Measurements from ENCODE around the gene GKN1. TPM values are rescaled to one million over a fixed set of nuclear protein-coding genes. Genes with fewer than 3 reads are reported as not detected.
"Not testable (repeated sequence)": the region's sequence is repeated elsewhere in the genome, so short reads cannot be mapped to it uniquely, and the experiment has no call there.

The GKN1 gene
- total and polyA plus RNA-seq, 2 of the 8 experiments (the other 6 are each of a cell fraction or from before 2014, with no cell fraction given): not detected

DNA sequence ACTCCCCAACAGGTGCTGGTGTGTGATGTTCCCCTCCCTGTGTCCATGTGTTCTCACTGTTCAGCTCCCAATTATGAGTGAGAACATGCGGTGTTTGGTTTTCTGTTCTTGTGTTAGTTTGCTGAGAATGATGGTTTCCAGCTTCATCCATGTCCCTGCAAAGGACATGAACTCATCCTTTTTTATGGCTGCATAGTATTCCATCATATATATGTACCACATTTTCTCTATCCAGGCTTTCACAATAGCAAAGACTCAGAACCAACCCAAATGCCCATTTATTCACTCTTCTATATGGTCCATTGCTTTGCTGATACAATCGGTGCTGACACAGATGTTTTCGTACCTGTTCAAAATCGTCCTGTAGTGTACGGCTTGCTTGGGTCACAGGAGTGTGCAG lies 19.0 kb upstream of the GKN1 start:
- CTCF ChIA-PET (ENCODE audit: partially characterized antibody): interaction anchor here (0.6 to 1.5 kb wide), 2 partner anchors 12 to 351 kb away, joined by 3 to 5 read pairs; no protein-coding TSS in a partner anchor
- FAIRE-seq: not testable (repeated sequence)
- WGBS, 2 experiments (ENCODE audit: extremely low coverage in 1 of 2, insufficient coverage in 1 of 2, insufficient read length in 1 of 2, insufficient replicate concordance in 2 of 2, low coverage in 1 of 2, low lambda C conversion rate in 2 of 2, missing lambda C conversion rate in 1 of 2): 96% methylated on average over 5 of the region's 5 CpGs; no CpG with 5 or more reads in 1 of the 2 experiments

More for the DNA sequence above, 19.0 kb upstream of the GKN1 start:
- H2BK120ac ChIP-seq (replicated peaks; ENCODE audit: low read depth, low read length); H3K23ac ChIP-seq (ENCODE audit: insufficient read length); H4K5ac ChIP-seq (ENCODE audit: insufficient read length, low read depth, low read length); H2BK20ac ChIP-seq (ENCODE audit: low read length); H3K56ac ChIP-seq (replicated peaks; ENCODE audit: insufficient read length, low read depth, low read length); H4K91ac ChIP-seq (replicated peaks; ENCODE audit: insufficient read length, low read length); H2BK12ac ChIP-seq (ENCODE audit: low read depth, low read length); POLR2A ChIA-PET (ENCODE audit: partially characterized antibody); H3K79me2 ChIP-seq (ENCODE audit: control insufficient read depth in 1 of 2, insufficient read depth in 2 of 2, low read length in 2 of 2); H3K9ac ChIP-seq (replicated peaks in 1 of 4; ENCODE audit: extremely low read depth in 1 of 4, low read depth in 3 of 4, low read length in 3 of 4); H3K27me3 ChIP-seq (replicated peaks in 1 of 4; ENCODE audit: control insufficient read depth in 3 of 4, extremely low read depth in 1 of 4, insufficient read depth in 3 of 4, low read length in 3 of 4); H3K4me1 ChIP-seq (replicated peaks in 1 of 4; ENCODE audit: control insufficient read depth in 3 of 4, insufficient read depth in 4 of 4, low read length in 3 of 4); H3K36me3 ChIP-seq (ENCODE audit: control insufficient read depth in 2 of 4, insufficient read depth in 4 of 4, low read length in 3 of 4); H2AK5ac ChIP-seq (ENCODE audit: low read depth, low read length); H2BK5ac ChIP-seq (ENCODE audit: low read depth, low read length); H3K9me3 ChIP-seq (ENCODE audit: insufficient read depth in 2 of 2, low read depth in 1 of 2, low read length in 1 of 2); H3K23me2 ChIP-seq (ENCODE audit: low read depth, low read length); H3K4me2 ChIP-seq (ENCODE audit: insufficient read depth in 1 of 2, low read depth in 2 of 2, low read length in 2 of 2); H4K8ac ChIP-seq (ENCODE audit: extremely low read depth, insufficient read depth, low read length); H4K20me1 ChIP-seq (replicated peaks in 1 of 2; ENCODE audit: control insufficient read depth in 1 of 2, insufficient read depth in 2 of 2, low read length in 2 of 2); H3K79me1 ChIP-seq (ENCODE audit: low read depth, low read length); H3K18ac ChIP-seq (ENCODE audit: extremely low read depth, low read length); H3K14ac ChIP-seq (ENCODE audit: insufficient read length); DNase-seq (ENCODE audit: low read depth in 1 of 2, low spot score in 2 of 2); H3K27ac ChIP-seq (ENCODE audit: low read depth, low read length); H2BK15ac ChIP-seq (ENCODE audit: low read length); H2AFZ ChIP-seq (ENCODE audit: low read length); H3K4me3 ChIP-seq (ENCODE audit: extremely low read depth in 1 of 4, insufficient read depth in 2 of 4, low read depth in 3 of 4, low read length in 4 of 4); H3K4ac ChIP-seq (replicated peaks; ENCODE audit: insufficient read length, low read depth, low read length): not testable (repeated sequence)
- TF ChIP-seq KDM1A (IDR thresholded peaks at IDR 0.05; ENCODE audit: borderline replicate concordance, low read length): peak; percentile 29; the same call in 1 of the 2 replicates
